Neutrophil (primary cell): ENCODE measurements around the gene ZNF883.

Experiments used
- H3K27ac ChIP-seq: fragments of 200-600 bp; sonication (generic); 2 replicates; pipeline ENCODE4 v1.5.1; 2016; ENCODE audit warnings: mild to moderate bottlenecking, moderate library complexity
- H3K27me3 ChIP-seq: fragments of 200-600 bp; sonication (generic); 2 replicates; pipeline ENCODE4 v1.6.0; 2016; ENCODE audit warnings: mild to moderate bottlenecking
- H3K36me3 ChIP-seq: fragments of 200-600 bp; sonication (generic); 2 replicates; pipeline ENCODE4 v1.5.1; 2017
- H3K4me1 ChIP-seq, 2 experiments: fragments of 200-600 bp in 1 of 2; sonication (generic) in 1 of 2; 1 replicate in 1 of 2; 2 replicates in 1 of 2; pipeline versions ENCODE4 v1.5.1 to v1.6.1; 2013 to 2016; ENCODE audit warnings: low read depth in 1 of 2, low read length in 1 of 2, mild to moderate bottlenecking in 1 of 2, moderate library complexity in 1 of 2; ENCODE audit not compliant: control insufficient read depth in 1 of 2, insufficient read depth in 1 of 2
- H3K4me3 ChIP-seq, 2 experiments: fragments of 200-600 bp in 1 of 2; sonication (generic) in 1 of 2; 1 replicate in 1 of 2; 2 replicates in 1 of 2; pipeline ENCODE4 v1.5.1; 2013 to 2016; ENCODE audit warnings: low read depth in 1 of 2, low read length in 1 of 2, mild to moderate bottlenecking in 1 of 2, moderate library complexity in 1 of 2
- H3K9me3 ChIP-seq: fragments of 200-600 bp; sonication (generic); 2 replicates; pipeline ENCODE4 v1.5.1; 2016
- TF ChIP-seq, protein P1 (sequence below): fragments of 200-600 bp; sonication (generic); IDR thresholded peaks from 2 replicates; pipeline ENCODE4 v1.5.1; 2016; ENCODE audit warnings: antibody characterized with exemption

The ZNF883 gene

DNA sequence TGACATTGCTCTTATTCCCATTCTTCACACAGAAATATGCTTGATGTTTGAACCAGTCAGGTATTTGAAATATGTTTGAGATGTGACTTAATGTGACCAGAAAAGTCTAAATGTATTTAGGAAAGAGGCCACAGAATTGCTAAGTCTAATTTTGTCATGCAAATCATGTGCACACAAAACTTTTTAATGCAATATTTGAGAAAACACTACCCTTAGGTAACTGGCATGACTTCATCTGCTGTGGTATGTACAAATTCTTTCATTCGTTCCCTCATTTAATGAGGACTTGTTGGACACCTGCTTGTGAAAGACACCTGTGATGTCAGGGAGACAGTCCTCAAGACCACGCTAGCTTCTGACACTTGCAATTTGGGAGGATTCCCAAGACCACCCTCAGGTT lies 100.3 kb downstream of the ZNF883 start:
- no peak overlapping the region for H3K4me3 ChIP-seq
- H3K27ac ChIP-seq: no peak overlapping the region
- H3K36me3 ChIP-seq: no peaks in the 10 kb centered on the region
- no peaks in the 10 kb centered on the region for H3K9me3 ChIP-seq
- no peaks in the 10 kb centered on the region for H3K4me1 ChIP-seq
- TF ChIP-seq, protein P1, sequence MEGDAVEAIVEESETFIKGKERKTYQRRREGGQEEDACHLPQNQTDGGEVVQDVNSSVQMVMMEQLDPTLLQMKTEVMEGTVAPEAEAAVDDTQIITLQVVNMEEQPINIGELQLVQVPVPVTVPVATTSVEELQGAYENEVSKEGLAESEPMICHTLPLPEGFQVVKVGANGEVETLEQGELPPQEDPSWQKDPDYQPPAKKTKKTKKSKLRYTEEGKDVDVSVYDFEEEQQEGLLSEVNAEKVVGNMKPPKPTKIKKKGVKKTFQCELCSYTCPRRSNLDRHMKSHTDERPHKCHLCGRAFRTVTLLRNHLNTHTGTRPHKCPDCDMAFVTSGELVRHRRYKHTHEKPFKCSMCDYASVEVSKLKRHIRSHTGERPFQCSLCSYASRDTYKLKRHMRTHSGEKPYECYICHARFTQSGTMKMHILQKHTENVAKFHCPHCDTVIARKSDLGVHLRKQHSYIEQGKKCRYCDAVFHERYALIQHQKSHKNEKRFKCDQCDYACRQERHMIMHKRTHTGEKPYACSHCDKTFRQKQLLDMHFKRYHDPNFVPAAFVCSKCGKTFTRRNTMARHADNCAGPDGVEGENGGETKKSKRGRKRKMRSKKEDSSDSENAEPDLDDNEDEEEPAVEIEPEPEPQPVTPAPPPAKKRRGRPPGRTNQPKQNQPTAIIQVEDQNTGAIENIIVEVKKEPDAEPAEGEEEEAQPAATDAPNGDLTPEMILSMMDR: no peak
- peaks cover 35% of the 10 kb centered on the region for H3K27me3 ChIP-seq
